GM19467 (cell line): Measurements from ENCODE around the gene MYO15A.
A peak's percentile ranks its signal among the peaks of the same experiment; 100 is the strongest.

ENCODE experiments used
- ATAC-seq: cut with Tn5 transposase; IDR thresholded peaks from one replicate; pipeline ENCODE4 v1.9.1; 2021; ENCODE audit warnings: mild to moderate bottlenecking, moderate library complexity; ENCODE audit not compliant: unreplicated experiment

Gene MYO15A

GRCh38 chr17:18184143-18185031, 75.8 kb downstream of the MYO15A start:
- ATAC-seq: peak; percentile 1

GRCh38 chr17:18185391-18185790, 76.8 kb downstream of the MYO15A start:
- no peak for ATAC-seq

- ATAC-seq: no peak
Observed at GRCh38 chr17:18185832-18186626, 77.5 kb downstream of the MYO15A start.

GRCh38 chr17:18186627-18186982, 78.0 kb downstream of the MYO15A start:
- no peak for ATAC-seq

GRCh38 chr17:18187226-18187625, 78.7 kb downstream of the MYO15A start:
- ATAC-seq: no peak

- ATAC-seq: no peak
Observed at GRCh38 chr17:18187821-18188761, 79.5 kb downstream of the MYO15A start.

GRCh38 chr17:18190628-18191235, 82.2 kb downstream of the MYO15A start:
- no peak for ATAC-seq

- ATAC-seq: no peak
Observed at GRCh38 chr17:18191236-18191667, 82.7 kb downstream of the MYO15A start.

- ATAC-seq: no peak
Observed at GRCh38 chr17:18191967-18192366, 83.4 kb downstream of the MYO15A start.

GRCh38 chr17:18194394-18194793, 85.8 kb downstream of the MYO15A start:
- ATAC-seq: no peak

GRCh38 chr17:18194804-18195203, 86.2 kb downstream of the MYO15A start:
- no peak for ATAC-seq

GRCh38 chr17:18195246-18195645, 86.7 kb downstream of the MYO15A start:
- ATAC-seq: no peak

- no peak for ATAC-seq
Observed at GRCh38 chr17:18197535-18198194, 89.1 kb downstream of the MYO15A start.

GRCh38 chr17:18198530-18198929, 90.0 kb downstream of the MYO15A start:
- ATAC-seq: no peak

- no peak for ATAC-seq
Observed at GRCh38 chr17:18201108-18201507, 92.6 kb downstream of the MYO15A start.

GRCh38 chr17:18203308-18203707, 94.8 kb downstream of the MYO15A start:
- ATAC-seq: no peak

- no peak for ATAC-seq
Observed at GRCh38 chr17:18205861-18206260, 97.3 kb downstream of the MYO15A start.

GRCh38 chr17:18206962-18207361, 98.4 kb downstream of the MYO15A start:
- ATAC-seq: no peak

- ATAC-seq: no peak
Observed at GRCh38 chr17:18208092-18208491, 99.5 kb downstream of the MYO15A start.
